Fibroblast of skin of back (primary cell): ENCODE data around the gene MS4A6A.
"Not testable (repeated sequence)": the region's sequence is repeated elsewhere in the genome, so short reads cannot be mapped to it uniquely, and the experiment has no call there.

ENCODE experiments used
- DNase-seq: peaks from one replicate; pipeline ENCODE4 v3.0.0-alpha.2; 2013

The MS4A6A gene

DNA sequence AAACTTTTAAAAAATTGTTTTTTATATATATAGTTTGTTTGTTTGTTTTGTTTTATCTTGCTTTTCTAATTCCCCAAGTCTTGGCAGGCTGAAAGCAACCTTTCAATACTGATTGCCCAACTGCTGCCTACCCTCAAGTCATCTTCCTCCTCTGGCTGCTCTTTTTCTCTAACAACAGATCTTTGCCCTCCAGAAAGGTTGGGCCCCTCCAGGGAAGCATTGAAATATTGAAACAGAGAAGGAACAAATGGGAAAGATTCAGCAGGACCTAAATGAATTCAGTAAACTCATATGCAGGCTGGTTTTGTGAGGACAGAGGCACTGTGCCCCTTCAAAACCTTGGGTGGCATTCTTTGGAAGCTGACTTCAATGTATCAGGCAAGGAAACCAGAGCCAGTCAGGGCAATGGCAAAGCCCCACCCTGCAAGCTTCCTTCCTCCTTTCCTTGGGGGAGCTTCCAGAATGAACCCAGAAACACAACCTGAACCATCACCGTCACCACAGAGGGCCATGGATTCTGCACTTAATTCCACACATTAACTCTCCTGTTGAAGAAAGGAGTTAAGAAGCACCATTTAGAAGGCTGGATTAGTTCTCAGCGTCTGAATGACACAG lies 815 bp upstream of the MS4A6A start:
- DNase-seq, result no peak

GRCh38 chr11:60175860-60176275 lies 7.0 kb downstream of the MS4A6A start:
- DNase-seq, result no peak

GRCh38 chr11:60172011-60172410 lies 10.9 kb downstream of the MS4A6A start:
- no peak for DNase-seq

DNA sequence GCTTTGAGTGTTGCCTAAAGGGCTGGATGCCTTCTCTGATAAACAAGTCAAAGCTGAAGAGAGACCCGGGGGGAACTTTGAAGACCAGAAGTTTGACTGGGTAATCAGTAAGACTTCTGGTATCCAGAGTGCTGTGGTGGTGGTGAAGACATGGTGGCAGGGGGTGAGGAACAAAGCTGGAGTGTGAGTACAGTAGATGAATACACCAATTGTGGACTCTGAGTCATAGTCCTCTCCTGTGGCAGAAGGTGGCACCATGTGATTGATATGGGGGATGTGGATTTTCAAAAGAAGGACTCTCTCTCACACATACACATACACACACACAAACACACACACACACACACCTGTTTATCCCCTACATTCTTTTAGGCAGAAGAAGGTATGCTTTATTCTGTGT lies 12.3 kb downstream of the MS4A6A start:
- DNase-seq, result no peak

DNA sequence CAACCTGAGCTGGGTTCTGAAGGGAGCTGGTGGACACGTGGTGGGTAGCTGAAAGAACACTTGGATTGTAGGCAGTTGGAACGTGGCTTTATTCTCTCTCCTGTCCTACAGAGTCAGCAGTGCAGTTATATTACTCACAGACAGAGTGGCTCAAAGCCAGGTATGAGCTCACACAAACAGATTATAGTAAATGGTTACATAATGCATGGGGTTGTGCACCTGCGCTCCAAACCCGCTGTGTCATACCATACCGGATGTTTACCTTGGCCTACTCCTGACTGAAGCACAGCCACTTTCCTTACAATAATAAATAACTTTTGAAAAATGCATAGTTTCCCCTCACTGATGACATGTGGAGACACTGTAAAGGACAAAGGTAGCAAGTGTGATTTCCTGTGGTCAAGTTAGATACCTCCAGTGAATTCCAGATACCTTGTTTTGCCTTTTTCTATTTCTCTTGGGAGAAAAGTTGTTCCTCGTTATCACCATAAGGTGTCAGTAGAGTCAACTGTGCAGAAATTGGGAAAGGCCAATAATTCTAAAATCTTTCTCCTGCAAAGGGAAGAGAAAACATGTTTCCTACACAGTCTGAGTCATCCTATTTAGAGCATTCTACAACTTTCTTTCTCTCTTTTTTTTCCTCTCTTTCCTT lies 13.5 kb downstream of the MS4A6A start:
- no peak for DNase-seq

GRCh38 chr11:60168306-60168705 lies 14.6 kb downstream of the MS4A6A start:
- DNase-seq, result no peak

GRCh38 chr11:60165951-60166350 lies 16.9 kb downstream of the MS4A6A start:
- DNase-seq, result no peak

GRCh38 chr11:60165538-60165937 lies 17.3 kb downstream of the MS4A6A start:
- no peak for DNase-seq

DNA sequence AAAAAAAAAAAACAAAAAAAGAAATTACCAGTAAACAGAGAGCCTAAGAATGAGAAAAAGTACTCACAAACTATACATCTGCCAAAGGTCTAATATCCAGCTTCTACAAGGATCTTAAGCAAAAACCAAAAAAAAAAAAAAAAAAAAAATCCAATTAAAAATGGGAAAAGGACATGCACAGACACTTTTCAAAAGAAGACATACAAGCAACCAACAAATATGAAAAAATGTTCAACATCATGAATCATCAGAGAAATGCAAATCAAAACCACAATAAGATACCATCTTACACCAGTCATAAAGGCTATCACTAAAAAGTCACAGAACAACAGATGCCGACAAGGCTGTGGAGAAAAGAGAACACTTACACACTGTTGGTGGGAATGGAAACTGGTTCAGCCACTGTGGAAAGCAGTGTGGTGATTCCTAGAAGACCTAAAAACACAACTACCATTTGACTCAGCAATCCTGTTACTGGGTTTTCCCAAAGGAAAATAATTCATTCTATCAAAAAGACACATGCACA lies 18.3 kb downstream of the MS4A6A start:
- DNase-seq, result no peak

DNA sequence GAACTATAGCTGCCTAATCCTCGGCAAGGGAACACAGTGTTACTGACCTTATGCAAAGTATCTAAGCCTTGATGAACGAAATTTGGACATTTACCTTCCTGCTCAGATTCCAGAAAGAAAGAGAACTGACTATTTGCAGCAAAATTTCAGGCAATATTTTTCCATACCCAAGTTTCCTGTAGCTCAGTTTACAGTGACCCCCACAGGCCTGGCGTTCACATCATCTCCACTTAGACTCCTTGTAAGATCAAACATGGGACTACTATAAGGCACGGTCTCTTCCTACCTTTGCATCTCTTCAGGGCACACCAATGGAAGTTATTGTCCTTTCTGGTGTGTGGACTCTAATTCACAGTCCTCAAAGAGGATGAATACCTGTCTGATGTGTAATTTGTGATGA lies 21.1 kb downstream of the MS4A6A start:
- no peak for DNase-seq

- DNase-seq, result no peak
Measured at GRCh38 chr11:60161107-60161506, 21.8 kb downstream of the MS4A6A start.

GRCh38 chr11:60159868-60160267 lies 23.0 kb downstream of the MS4A6A start:
- no peak for DNase-seq

DNA sequence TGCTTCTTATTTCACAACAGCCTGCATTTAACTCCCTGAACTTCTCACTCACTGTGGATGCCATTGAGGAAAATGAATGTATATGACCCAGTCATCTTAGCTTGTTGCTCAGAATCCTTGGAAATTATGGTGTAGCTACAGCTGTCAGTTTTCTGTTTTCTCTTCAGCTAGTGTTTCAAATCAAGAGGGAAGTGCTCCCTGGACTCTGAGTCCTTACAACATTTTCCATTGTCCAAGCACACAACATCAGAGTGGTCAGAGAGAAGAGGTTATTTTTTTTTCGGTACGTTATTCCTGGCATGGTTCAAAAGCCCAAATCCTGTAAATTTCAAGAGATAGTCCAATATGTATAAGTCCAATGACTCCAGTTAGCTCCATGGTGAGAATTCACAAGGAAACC lies 23.6 kb downstream of the MS4A6A start:
- DNase-seq, result no peak

DNA sequence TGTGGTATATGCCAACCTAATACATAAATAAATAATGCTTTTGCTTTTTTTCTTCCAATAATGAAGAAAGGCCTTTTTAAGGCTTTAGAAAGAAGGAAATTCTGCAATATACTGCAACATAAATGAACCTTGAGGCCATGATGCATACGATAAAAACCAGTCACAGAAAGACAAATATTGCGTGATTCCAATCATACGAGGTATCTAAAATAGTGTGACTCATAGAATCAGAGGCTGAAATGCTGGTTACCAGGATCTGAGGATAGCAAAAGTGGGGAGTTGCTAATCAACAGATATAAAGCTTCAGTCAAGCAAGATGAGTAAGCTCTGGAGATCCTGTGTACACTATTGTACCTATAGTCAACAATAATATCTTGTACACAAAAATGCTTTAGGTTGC lies 24.2 kb downstream of the MS4A6A start:
- no peak for DNase-seq

DNA sequence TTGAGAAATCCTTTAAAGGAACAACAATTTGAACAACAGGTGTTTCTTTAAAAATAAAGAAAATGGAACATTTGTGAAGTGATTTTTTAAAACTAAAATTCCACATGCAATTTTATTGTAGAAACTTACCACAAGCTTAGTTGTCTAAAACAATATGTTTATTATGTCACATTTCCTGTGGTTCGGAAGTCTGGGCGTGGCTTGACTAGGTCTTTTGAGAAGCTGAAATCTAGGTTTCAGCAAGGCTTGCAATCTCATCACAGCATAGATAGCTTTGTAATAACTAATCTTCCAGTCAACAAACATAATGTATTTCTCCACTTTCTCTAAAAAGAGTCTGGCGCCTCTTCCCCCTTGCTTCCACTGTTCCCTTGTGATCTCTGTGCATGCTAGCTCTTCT lies 27.0 kb downstream of the MS4A6A start:
- no peak for DNase-seq

- not testable (repeated sequence) for DNase-seq
Measured at GRCh38 chr11:60152727-60153126, 30.2 kb downstream of the MS4A6A start.

DNA sequence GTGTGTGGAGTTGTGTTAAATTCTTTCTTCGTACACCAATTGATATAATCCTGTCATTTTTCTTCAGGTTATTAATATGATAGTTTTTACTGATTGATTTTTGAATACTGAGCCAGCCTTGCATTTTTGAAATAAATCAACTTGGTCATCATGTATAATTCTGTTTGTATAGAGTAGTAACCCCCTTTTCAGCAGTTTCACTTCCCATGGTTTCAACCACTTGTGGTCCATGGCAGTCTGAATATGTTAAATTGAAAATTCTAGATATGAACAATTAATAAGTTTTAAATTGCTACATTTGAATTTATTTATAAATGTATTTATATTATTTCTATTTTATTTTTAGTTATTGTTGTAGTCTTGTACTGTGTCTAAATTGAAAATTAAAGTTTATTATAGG lies 32.6 kb downstream of the MS4A6A start:
- no peak for DNase-seq

DNA sequence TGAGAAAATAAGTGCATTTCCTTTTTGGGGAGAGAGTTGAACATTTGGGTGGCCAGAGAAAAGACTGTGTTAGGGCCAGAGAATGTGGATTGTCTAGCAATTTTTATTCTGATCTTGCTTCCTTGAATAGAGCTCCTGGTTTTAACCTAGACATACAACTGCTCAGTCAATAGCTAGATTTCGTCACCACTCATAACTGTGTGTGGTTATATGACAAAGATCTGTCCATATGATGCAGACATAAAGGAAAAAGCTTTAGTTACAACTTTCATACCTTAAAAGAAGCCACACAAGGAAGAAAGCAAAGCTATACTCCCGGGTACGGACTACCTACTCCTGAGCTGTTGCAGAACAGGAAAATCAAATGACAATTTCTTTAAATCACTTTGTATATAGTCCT lies 37.2 kb downstream of the MS4A6A start:
- DNase-seq, result no peak

- DNase-seq, result no peak
Measured at GRCh38 chr11:60143768-60144167, 39.1 kb downstream of the MS4A6A start.

- DNase-seq, result no peak
Measured at GRCh38 chr11:60133917-60134316, 49.0 kb downstream of the MS4A6A start.

GRCh38 chr11:60131912-60132311 lies 51.0 kb downstream of the MS4A6A start:
- no peak for DNase-seq

DNA sequence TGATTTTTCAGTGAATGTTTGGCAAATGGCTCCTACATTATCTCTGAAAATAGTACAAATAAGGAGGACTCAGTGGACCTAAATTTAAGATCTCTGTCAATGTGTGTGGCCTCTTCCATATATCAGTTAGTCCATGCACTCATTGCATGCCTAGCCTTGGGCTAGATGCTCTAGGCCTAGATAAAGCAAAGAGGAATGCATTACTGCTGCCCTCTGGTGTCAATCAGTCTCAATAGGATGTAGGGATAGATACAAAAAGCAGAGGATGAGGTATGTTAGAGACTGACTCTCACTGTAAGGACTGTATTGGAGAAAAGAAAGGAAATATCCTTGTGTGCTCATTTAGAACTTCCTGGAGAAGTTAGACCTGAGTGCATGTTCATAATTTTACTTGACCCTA lies 52.4 kb downstream of the MS4A6A start:
- no peak for DNase-seq

DNA sequence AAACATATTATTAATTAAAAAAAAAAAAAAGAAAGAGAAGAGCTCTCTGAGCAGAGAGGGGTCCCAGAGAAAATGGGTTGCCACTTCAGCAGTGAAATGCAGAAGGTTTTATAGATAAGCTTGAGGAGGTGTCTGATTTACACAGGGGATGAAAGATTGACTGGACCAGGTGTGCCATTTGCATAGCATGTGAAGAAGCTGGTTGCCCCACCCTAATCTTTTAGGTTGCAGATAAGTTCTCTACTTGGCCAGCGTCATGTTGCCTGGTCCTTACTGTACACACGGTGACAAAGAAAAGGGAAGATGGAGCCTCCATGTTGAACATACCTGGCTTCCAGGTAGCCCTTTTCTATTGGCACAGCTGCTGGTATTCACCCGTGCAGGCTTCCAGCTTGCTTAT lies 53.0 kb downstream of the MS4A6A start:
- no peak for DNase-seq

DNA sequence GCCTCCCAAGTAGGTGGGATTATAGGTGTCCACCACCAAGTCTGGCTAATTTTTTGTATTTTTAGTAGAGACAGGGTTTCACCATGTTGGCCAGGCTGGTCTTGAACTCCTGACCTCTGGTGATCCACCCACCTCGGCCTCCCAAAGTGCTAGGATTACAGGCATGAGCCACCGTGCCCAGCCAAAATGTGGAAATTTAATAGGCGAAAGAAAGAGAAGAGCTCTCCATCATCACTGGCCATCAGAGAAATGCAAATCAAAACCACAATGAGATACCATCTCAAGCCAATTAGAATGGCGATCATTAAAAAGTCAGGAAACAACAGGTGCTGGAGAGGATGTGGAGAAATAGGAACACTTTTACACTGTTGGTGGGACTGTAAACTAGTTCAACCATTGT lies 54.0 kb downstream of the MS4A6A start:
- not testable (repeated sequence) for DNase-seq

GRCh38 chr11:60128376-60128775 lies 54.5 kb downstream of the MS4A6A start:
- no peak for DNase-seq
